Sigmoid colon (tissue), 4 donors: ENCODE measurements around the gene POGZ.

Source experiments
- CTCF ChIP-seq, 4 experiments: fragments of 450-650 bp in 3 of 4; fragments of 200-600 bp in 1 of 4; IDR thresholded peaks; one replicate each; pipeline ENCODE4 v1.5.1; 2016 to 2019; ENCODE audit warnings: antibody characterized with exemption in 4 of 4, mild to moderate bottlenecking in 3 of 4, moderate library complexity in 2 of 4
- POLR2A ChIP-seq, 2 donors: fragments of 450-650 bp; IDR thresholded peaks; one replicate each; pipeline ENCODE4 v1.6.1; 2016; ENCODE audit warnings: antibody characterized with exemption in 2 of 2, mild to moderate bottlenecking in 2 of 2, moderate library complexity in 2 of 2
- POLR2AphosphoS5 ChIP-seq, 4 donors: sonication (generic); formaldehyde crosslinking; IDR thresholded peaks; one replicate each; pipeline ENCODE4 v1.6.1; 2017; ENCODE audit warnings: antibody characterized with exemption in 4 of 4

GRCh38 chr1:151408891-151409290, 50.4 kb downstream of the POGZ start:
- no peak for TF ChIP-seq CTCF (IDR thresholded peaks at IDR 0.05)
- no peak for TF ChIP-seq POLR2AphosphoS5 (IDR thresholded peaks at IDR 0.05)
- TF ChIP-seq POLR2A (IDR thresholded peaks at IDR 0.05), result no peak
